GM19463 (cell line): ENCODE data around the gene ALPK3.

Experiments
- ATAC-seq: cut with Tn5 transposase; IDR thresholded peaks from one replicate; pipeline ENCODE4 v1.9.1; 2021; ENCODE audit warnings: mild to moderate bottlenecking, moderate library complexity; ENCODE audit not compliant: unreplicated experiment

ALPK3 gene

DNA sequence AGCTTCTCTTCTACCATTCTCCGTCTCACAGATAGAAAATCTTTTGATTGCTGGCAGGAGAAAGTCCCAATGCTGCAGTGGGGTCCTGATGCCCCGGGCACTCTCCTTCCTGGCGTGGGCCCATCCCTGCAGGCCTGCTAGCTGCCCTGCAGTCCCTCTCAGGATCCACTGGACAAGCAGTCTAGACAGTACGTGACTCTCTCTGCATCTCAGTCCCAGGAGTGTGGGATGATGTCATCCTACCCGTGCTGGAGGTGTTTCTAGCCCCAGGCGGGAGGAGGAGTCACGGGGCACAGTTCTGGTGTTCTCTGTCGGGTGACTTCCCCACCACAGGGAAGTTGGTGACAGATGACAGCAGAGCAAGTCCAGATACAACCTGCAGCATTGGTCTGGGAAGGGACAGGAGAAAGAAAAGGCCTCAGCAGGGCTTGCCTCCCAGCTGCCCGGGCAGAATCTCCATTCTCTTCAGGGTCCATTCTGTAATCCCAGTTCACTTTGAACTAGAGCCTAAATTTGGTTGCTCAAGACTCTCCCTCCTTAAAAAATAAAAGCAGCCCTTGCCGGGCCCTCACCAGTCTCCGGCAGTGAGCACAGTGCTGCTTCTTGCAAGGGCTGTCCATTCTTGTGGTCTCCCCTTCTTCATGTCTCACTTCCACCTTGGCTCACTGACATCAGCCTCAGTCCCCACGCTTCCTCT, 97.9 kb downstream of the ALPK3 start:
- ATAC-seq, result peak; percentile 99

DNA sequence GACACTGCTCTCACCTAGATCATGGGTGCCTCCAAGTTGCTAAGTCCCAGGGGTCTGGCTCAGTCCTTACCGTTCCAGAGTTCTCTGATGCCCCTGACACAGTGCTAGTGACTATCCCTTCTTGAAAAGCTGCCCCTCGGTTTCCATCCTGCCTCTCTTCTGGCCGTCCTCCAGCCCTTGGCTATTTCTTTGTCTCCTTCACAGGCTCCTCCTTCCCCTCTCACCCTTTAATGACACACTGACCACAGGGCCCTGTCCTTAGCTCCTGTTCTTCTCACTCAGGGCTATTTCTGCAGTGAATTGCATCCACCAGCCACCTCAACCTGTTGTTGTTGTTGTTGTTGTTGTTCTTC, 98.4 kb downstream of the ALPK3 start:
- ATAC-seq, result no peak

DNA sequence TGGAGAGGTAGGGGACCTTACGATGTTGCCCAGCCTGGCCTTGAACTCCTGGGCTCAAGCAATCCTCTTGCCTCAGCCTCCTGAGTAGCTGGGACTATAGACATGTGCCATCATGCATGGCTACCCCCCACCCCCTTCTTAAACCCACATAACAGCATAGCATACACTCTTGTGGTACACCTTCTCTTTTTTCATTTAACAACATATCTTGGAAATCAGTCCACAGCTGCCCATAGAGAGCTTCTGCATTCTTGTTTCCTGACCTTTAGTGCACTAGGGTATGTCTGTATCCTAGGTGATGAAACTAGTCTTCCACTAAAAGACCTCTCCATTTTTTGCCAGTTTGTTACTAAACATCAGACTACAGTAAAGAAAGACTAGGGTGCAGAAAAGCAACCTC, 100.3 kb downstream of the ALPK3 start:
- no peak for ATAC-seq

DNA sequence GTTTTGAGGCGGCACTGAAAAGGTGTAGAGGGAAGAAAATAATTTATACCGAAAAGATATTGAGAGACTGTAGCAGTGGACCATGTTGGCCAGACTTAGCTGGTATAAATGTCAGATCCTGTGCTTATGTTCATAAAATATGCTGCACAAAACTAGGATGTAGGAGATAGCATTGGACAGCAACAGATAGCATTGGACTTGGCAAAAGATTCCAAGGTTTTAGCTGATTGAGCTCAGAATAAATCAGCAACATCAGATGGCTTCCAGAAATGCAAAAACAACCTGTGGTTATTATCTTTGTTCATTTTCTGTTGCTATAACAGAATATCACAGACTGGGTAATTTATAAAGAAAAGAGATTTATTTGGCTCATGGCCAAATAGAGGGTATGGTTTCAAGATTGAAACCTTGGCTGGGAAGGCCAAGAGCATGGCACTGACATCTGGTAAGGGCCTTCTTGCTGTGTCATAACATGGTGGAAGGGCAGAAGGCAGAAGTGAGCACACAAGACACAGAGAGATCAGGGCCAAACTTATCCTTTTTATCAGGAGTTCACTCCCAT, 102.0 kb downstream of the ALPK3 start:
- ATAC-seq, result no peak

DNA sequence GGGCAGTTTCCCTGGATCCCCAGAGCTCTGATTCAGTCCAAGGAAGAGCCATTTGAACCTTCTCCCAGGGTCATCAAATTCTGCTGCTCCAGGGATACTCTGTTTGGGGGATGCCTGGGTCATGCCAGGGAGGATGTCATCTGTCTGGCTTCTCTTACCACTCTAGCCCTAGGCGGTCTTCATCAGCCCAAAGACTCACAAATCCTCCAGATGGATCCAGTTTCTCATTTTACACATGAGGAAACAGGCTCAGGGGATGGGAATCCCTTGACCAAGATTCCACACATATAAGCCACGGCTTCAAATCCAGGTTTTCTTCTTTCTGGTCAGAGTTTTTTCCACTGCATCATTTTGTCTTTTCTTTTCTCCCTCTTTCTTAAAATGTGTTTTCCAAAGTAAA, 104.0 kb downstream of the ALPK3 start:
- no peak for ATAC-seq

DNA sequence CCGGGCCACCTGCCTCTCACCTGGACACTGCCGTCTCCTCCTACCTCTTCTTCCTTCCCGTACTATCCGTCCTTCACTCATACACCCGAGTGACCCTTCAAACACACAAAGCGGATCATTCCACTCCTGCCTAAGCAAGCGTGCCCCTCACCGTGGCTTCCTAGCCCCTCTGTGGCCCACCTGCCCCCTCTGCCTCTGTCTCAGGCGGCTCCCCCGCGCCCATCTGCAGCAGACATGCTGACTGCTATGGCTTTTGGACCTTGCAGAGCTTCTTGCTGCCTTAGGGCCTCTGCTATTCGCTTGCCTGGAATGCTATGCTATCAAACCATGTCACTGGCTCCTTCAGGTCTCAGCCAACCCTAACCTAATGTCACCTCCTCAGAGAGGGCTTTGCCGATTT, 105.4 kb downstream of the ALPK3 start:
- ATAC-seq, result no peak
